Stimulated activated CD8-positive, alpha-beta memory T cell treated with anti-CD3 and anti-CD28 coated beads, Interleukin-7, amount 100 ng/mL, for 1 hour (primary cell): ENCODE data around the gene SPIB.

Source experiments
- DNase-seq, 2 donors: peaks; one replicate each; pipeline ENCODE4 v3.0.0-alpha.2; 2020; ENCODE audit warnings: low read depth in 2 of 2

Gene SPIB

DNA sequence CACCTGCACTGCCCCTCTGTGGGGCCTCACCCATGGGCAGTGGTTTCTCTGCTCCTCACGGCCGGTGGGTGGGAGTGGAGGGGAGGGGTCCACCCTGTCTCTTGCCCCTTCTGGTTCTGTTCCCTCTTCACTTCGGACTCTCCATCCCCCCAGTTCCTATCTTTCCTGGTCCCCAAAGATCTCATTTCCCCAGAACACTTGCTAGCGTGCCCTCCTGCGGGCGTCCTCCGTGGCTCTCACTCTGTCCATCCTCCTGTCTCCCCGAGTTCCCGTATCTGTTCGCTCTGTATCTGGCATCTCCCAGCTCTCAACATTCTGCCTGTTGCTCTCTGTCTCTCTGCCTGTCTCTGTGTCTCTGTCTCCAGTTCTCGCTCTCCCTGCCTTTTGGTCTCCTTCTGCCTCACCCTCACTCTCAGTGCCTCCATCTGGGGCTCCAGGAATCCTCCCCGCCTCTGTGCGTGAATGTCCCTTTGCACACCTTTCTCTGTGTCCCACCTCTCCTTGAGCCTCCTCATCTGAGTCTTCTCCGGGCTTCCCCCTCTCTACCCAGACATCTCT is 363 bp downstream of the SPIB start:
- no peak for DNase-seq

DNA sequence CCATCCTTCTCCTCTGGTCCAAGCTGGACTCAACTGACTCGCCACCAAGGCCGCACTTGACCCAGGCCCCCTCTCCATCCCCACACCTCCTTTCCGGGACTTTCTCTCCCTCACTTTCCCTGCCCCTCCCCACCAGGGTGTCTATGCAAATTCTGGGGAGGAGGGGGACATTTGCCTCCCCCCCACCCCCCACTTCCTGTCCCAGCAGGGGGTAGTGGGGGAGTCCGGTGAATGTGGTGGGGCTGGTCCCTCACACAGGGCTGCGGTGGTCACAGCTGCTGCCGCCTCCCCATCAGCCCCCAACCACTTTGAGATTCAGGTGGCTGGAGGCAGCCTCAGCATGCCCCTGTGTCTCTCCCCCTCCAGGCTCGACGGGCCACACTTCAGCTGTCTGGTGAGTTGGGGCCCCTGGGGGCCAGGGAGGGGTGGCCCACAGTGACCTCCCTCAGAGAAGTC is 870 bp downstream of the SPIB start:
- DNase-seq, result no peak

DNA sequence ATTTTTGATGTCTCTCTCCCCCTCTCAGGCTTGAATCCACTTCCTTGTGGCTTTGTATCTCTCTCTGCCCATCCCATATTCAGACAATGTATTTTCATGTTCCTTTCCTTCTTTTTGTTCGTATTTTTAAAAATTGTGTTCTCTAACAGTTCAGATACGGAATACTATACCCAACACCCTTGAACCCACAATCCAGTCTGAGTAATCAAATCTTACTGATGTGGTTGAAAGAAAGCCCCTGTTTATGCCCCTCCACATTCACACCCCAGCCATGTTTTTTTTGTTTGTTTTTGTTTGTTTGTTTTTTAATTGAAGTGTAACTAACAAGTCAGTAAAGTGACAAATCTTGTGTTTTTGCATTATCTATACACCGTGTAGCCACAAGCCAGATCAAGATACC is 1.4 kb downstream of the SPIB start:
- DNase-seq, result no peak

DNA sequence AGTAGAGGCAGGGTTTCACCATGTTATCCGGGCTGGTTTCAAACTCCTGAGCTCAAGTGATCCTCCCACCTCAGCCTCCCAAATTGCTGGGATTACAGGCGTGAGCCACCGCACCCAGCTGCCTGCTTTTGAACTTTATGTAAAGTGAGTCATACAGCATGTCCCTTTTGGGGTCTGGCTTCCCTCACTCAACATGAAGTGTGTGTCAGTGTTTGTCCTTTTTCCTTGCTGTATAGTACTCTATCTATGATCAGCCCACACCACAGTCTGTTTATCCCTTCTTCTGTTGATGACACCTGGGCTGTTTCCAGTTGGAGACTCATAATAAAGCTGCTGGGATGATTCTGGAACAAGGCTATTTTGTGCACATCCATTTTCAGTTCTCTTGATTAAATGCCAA is 2.1 kb downstream of the SPIB start:
- no peak for DNase-seq

DNA sequence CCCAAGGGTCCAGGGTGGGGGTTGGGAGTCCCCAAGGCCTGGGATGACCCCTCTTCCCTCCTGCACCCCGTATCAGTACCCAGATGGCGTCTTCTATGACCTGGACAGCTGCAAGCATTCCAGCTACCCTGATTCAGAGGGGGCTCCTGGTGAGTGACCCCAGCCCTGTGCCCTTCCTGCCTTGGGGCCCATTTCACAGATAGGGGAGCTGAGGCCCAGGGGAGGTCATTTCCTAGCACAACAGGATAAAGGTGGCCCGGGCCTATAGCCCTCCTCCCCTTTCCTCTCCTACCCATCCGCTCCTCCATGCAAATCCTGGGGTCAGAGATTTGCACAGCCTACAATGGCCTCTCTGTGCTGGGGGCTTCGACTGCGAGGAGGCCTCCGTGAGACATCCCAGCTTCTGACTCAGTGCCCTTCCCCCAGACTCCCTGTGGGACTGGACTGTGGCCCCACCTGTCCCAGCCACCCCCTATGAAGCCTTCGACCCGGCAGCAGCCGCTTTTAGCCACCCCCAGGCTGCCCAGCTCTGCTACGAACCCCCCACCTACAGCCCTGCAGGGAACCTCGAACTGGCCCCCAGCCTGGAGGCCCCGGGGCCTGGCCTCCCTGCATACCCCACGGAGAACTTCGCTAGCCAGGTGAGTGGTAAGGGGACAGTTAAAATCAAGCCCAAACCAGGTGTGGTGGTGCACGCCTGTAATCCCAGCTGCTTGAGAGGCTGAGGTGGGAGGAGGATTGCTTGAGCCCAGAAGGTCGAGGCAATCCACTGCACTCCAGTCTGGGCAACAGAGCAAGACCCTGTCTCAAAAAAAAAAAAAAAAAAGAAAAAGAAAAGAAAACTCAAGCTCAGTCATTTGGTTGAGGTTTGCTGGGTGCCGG is 3.9 kb downstream of the SPIB start:
- DNase-seq, result no peak

DNA sequence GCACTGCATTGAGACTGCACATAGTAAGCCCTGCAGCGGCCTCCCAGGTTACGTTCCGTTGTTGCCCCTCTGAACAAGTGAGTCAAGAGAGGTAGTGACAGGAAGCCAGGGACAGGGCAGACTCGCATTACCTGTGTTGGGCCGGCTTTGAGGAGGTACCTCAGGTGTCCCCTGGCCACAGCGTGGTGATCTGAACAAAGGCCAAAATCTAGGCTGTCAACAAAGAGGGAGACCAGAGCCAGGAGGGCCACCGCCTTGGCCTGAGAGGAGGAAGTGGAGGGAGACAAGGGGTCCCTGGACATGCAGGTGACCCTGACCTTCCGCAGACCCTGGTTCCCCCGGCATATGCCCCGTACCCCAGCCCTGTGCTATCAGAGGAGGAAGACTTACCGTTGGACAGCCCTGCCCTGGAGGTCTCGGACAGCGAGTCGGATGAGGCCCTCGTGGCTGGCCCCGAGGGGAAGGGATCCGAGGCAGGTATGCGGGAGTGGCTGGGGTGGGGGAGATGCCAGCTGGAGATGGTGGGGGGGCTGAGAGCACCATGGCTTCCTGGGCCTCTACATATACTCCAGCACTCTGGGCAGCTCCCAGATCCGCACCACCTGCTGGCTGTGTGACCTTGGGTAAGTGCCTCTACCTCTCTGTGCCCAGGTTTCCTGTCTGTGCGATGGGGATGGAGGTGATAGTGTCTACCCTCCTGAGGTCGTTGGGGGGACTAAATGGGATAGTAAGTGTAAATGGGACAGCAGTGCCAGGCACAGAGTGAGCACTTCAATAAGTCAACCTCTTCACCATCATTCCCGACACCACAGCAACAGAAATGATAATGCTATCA is 4.8 kb downstream of the SPIB start:
- no peak for DNase-seq

DNA sequence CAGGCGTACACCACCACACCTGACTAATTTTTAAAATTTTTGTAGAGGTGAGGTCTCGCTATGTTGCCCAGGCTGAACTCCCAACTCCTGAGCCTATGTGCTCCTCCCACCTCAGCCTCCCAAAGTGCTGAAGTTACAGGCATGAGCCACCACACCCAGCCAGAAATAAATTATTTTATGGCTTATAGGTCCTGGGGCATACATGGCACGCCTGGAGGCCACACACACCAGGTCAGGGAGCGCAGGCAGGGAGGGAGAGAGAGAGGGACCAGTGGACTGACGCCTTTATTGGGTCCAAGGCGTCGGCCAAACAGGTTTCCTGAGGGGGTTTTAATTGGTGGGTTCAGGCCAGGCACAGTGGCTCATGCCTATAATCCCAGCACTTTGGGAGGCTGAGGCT is 6.8 kb downstream of the SPIB start:
- no peak for DNase-seq

DNA sequence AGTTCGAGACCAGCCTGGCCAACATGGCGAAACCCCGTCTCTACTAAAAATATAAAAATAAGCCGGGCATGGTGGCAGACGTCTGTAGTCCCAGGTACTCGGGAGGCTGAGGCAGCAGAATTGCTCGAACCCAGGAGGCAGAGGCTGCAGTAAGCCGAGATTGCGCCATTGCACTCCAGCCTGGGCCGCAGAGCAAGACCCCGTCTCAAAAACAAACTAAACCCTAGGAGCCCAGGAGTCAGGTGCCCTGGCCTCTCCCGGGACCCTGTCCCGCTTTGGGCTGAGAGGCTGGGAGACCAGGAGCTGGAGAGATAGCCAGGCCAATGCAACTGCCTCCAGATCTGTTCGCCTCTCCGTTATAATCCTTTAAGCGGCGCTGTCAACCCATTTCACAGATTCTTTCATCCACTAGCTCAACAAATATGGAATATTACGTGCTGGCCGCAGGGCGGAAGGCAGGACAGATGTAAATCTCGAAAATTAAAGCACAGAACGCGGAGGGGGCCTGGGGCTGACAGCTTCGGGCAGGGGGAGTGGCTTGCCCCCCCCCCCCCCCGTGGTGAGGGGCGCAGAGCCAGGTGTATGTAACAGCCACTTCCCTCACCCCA is 8.7 kb downstream of the SPIB start:
- no peak for DNase-seq

DNA sequence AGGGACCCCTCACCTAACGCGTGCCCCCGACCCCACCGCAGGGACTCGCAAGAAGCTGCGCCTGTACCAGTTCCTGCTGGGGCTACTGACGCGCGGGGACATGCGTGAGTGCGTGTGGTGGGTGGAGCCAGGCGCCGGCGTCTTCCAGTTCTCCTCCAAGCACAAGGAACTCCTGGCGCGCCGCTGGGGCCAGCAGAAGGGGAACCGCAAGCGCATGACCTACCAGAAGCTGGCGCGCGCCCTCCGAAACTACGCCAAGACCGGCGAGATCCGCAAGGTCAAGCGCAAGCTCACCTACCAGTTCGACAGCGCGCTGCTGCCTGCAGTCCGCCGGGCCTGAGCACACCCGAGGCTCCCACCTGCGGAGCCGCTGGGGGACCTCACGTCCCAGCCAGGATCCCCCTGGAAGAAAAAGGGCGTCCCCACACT is 9.3 kb downstream of the SPIB start:
- no peak for DNase-seq

DNA sequence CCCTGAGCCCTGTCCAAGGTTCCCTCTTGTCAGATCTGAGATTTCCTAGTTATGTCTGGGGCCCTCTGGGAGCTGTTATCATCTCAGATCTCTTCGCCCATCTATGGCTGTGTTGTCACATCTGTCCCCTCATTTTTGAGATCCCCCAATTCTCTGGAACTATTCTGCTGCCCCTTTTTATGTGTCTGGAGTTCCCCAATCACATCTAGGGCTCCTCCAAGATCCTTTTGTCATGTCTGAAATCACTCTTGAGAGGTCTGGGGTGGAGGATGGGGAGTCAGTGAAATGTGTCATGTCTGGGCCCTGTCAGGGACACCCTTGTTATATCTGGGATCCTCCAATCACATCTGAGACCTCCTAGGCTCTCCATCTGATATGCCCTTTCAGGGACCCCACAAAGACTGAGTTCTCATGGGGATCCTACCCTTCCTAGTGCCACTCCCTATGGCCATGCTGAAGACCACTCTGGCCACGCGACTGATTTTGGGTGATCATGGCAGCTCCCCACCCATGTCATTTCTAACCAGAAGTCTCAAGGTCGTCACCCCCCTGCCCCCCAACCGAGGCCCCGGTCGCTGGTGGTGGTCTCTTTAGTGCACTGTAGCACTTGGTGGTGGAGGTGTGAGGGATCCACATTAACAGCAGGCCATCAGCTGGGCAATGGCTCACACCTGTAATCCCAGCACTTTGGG is 10.2 kb downstream of the SPIB start:
- no peak for DNase-seq

DNA sequence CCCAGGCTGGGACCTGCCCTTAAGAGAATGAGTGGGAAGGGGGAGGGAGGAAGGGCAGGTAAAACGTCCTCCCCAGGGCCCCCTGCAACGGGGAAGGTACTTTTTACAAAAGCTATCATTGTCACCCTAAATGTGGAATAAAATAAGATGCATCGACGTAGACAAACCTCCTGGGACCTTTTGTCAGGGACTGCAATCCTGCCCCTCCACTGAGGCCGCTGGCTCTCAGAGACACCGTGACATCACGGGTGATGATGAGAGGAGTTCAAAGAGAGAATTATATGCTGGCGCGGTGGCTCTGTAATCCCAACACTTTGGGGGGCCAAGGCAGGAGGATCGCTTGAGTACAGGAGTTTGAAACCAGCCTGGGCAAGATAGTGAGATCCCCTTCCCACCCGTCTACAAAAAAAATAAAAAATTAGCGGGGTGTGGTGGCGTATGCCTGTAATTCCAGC is 12.2 kb downstream of the SPIB start:
- no peak for DNase-seq

DNA sequence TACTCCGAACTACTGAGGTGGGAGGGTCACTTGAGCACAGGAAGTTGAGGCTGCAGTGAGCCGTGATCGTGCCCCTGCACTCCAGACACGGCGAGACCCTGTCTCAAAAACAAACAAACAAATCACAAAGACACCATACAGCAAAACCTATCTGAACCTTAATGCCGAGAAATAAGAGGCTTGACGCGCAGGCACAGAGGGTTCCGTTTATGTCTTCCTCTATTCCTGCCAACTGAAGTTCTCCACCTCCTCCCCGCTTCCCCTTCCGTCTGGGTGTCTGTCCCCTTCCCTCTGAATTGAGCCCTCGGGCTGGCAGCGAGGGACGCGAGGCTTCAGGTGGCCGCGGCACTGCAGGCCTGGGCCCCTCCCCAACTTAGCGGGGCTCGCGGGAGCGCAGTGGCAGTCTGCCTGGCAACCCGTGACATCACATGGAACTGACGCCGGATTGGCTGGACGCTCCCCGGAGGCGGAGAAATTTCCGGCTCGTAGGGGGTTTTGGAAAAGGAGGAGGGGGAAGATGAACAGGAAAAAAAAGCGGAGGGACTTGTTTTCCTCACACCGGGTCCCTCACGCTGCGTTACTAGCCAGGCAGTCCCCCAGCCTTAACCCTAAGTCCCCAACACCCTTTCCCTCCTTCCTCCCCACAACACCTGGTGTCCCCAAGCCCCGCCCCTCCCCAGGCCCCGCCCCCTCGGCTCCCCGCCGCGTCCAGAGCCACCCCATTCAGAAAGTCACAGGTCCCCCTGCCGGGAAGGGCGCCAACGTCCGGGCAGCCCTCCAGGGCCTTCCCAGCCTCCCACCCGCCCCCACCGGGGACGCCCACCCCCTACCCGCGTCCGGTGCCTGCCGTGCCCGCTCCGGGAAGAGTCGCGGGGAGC is 12.8 kb downstream of the SPIB start:
- peak; percentile 77 to 88 for DNase-seq

DNA sequence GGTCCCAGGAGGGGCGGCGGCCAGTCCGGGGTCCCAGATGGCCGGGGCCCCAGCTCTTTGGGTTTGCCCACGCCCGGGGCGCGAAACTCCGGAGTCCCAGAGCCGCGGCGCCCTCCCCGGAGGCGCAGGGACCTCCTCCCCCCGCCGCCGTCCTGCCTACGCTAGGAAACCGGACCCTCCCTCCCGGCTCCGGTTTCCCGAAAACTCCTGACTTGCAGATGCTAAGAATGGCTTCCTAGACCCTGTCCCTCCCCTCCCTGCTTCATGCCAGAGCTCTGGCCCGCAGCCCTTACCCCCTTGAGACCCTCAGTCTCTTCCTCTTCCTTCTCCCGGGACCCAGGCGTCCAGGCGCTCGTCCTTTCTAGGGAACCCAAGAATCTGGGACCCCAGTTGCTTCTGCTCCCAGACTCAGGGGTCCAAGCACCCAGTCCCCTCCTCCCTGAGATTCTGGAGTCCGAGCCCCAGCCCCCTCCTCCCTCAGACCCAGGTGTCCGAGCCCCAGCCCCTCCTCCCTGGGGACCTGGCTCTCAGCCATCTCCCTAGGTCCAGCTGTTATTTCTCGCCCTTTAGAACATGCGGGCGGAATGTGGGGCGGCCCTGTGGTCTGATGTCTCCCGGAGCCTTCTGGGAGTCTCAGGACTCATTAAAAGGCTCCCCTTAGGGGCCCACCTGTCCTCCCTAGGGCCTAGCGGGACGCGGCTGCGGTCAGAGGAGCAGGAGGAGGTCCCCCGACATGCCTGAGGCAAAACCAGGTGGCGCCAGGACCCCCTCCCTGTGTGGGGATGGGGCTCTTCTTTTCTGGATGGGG is 13.7 kb downstream of the SPIB start, which contains the start of gene MYBPC2:
Gene MYBPC2 (plus strand): TSS at position 672 of the 808 bp plus-strand sequence. CDS start 62 bp downstream, at position 734.
- DNase-seq, result no peak

DNA sequence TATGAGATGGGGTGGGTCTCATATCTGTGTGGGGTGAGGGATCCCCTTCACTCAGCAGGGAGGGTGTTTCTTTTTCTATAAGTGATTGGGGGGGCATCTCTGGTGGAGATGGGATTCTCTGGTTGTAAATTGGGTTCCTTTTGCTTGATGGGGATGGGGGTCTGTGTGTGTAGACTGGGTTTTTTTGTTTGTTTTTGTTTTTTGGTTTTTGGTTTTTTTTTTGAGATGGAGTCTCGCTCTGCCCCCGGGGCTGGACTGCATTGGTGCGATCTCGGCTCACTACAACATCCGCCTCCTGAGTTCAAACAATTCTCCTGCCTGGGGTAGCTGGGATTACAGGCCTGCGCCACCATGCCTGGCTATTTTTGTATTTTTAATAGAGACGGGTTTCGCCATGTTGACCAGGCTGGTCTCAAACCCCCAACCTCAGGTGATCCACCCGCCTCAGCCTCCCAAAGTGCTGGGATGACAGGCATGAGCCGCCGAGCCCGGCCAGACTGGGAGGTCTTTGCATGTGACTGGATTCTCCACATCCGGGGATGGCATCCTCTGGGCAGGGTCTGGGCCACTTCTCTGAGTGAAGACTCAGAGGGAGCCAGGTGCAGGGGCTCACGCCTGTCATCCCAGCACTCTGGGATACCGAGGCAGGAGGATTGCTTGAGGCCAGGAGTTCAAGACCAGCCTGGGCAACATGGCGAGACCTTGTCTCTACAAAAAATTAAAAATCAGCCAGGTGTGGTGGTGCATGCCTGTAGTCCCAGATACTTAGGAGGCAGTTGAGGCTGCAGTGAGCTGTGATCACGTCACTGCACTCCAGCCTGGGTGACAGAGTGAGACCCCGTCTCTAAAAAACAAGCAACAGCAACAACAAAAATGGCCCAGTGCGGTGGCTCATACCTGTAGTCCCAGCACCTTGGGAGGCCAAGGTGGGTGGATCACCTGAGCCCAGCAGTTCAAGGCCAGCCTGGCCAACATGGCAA is 14.8 kb downstream of the SPIB start:
- no peak for DNase-seq

DNA sequence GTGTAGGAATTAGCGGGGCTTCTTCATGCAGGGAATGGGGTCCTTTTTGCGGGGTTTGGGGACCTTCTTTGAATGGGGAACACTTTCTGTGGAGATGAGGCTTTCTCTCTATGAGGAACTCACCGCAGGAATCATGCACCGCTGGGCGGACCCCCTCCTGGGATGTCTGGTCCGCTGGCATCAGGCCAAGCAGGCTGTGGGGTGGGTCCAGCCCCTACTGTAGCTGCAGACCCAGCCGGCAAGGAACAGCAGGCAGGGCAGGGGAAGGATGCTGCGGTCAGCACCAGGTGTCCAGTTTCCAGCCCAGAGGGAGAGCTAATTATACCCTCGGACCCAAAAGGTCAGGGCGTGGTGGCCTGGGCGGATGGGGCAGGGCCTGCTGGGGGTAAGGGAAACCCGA is 15.8 kb downstream of the SPIB start:
- DNase-seq, result no peak

DNA sequence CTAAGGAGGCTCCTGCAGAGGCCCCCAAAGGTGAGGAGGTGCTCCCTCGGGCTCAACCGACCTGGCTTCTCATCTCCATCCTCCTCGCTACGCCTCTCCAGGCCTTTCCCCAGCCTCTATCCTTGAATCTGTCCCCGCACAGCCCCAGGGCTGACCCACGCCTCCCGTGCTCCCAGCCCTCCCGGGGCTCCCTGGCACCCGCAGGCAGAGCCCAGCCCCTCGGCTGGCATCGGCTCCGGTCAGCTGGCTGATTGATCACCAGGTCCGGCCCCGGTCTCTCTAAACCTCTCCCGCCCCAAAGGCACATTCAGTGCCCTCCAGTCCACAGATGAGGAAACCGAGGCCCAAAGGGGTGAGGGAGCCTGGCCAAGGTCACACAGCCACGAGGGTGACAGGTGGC is 16.5 kb downstream of the SPIB start:
- no peak for DNase-seq

DNA sequence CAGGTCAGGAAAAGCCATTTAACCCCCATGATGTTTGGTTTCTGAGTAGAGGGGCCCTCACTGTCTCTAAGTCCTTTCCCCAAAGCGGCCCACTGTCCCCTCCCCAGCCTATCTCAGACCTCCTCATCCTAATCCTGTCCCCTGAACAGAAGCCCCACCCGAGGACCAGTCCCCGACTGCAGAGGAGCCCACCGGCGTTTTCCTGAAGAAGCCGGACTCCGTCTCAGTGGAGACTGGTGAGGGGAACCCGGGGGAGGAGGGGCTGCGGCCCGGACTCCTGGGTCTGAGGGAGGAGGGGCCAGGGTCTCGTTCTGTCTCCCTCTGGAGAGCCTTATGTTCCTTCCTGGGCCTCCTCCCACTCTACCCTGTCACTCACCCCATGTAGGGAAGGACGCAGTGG is 16.9 kb downstream of the SPIB start:
- no peak for DNase-seq

DNA sequence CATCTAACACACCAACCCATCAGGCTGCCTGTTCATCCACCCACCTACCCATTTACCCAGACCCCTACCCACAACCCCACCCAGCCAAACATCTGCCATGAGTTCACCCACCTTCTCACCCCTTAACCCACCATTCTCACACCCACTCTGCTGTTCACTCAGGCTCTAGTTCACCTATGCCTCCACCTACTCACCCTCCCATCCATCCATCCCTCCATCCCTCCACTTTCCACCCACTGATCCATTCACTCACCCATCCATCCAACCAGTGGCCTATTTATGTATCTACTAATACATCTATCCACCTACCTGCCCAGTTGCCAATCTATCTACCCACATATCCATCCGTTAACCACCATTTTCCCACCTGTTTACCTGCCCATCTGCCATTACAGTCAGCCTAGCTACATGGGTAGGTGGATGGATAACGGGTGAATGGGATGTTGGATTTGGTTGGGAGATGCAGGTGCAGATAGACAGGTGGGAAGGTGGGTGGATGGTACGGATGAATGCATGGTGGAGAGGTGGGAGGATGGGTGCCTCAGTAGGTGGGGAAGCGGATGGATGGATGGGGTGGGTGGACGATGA is 19.2 kb downstream of the SPIB start:
- DNase-seq, result no peak
